ENCODE measurements around the gene TELO2.

- TF ChIP-seq REST (IDR thresholded peaks at IDR 0.05) (no peak), CTCF (IDR thresholded peaks at IDR 0.05) (no peak), NFE2L2 (conservative IDR thresholded peaks at IDR 0.05; ENCODE audit: low read length) (no peak), POLR2A (IDR thresholded peaks at IDR 0.05; ENCODE audit: low read length) (no peak), EP300 (IDR thresholded peaks at IDR 0.05) (no peak)
These were observed 5.9 kb downstream of the TELO2 start for GRCh38 chr16:1498899-1499676.

All from A549 (cell line).